PC-3 (cell line): Measurements from ENCODE around the gene PLAGL1. TPM values are rescaled to one million over a fixed set of nuclear protein-coding genes. Genes with fewer than 3 reads are reported as not detected.

Experiments
- ATAC-seq: fragments of 200-7000 bp; cut with Tn5 transposase; 2 replicates; pipeline ENCODE4 v1.9.1; 2020; ENCODE audit warnings: mild to moderate bottlenecking, moderate library complexity
- BruUV-seq: library from RNA; stranded (reverse); fragments of 400-500 nt; replicated peaks from 2 replicates; lab custom pipeline; 2021; lab: Mats Ljungman, UMichigan
- CTCF ChIA-PET: fragments of 300-600 bp; sonication (Branson Sonifier 250); formaldehyde crosslinking; loops from one replicate; lab custom pipeline; 2022; ENCODE audit warnings: antibody characterized with exemption; lab: Charles Lee
- POLR2A ChIA-PET: fragments of 300-600 bp; sonication (Branson Sonifier 250); formaldehyde crosslinking; loops from one replicate; lab custom pipeline; 2022; ENCODE audit warnings: antibody characterized with exemption; ENCODE audit not compliant: unreplicated experiment; lab: Charles Lee
- DNase-seq: peaks from one replicate; pipeline ENCODE4 v3.0.0-alpha.2; 2015
- H2AFZ ChIP-seq: fragments of 300-600 bp; sonication (generic); 2 replicates; pipeline ENCODE4 v1.6.0; 2016; ENCODE audit warnings: antibody characterized with exemption, low read length
- H3F3A ChIP-seq: fragments of 300-600 bp; sonication (generic); one replicate; pipeline ENCODE4 v1.6.0; 2017; ENCODE audit warnings: antibody characterized with exemption, low read length, control low read depth, mild to moderate bottlenecking; ENCODE audit not compliant: unreplicated experiment
- H3K27ac ChIP-seq: fragments of 300-600 bp; sonication (generic); 2 replicates; pipeline ENCODE4 v1.5.1; 2016; ENCODE audit warnings: mild to moderate bottlenecking, low read length
- H3K27me3 ChIP-seq: fragments of 300-600 bp; sonication (generic); 2 replicates; pipeline ENCODE4 v1.6.1; 2016; ENCODE audit warnings: low read length, mixed read lengths
- H3K36me3 ChIP-seq: fragments of 300-600 bp; sonication (generic); 2 replicates; pipeline ENCODE4 v1.6.1; 2016; ENCODE audit warnings: low read depth, mixed run types, low read length, mixed read lengths
- H3K4me1 ChIP-seq: fragments of 300-600 bp; sonication (generic); 2 replicates; pipeline ENCODE4 v1.5.1; 2016; ENCODE audit warnings: low read length; ENCODE audit not compliant: insufficient read depth
- H3K4me2 ChIP-seq: fragments of 300-600 bp; sonication (generic); 2 replicates; pipeline ENCODE4 v1.6.0; 2016; ENCODE audit warnings: low read length
- H3K4me3 ChIP-seq: fragments of 300-600 bp; sonication (generic); 2 replicates; pipeline ENCODE4 v1.5.1; 2016; ENCODE audit warnings: mild to moderate bottlenecking, low read length, mixed read lengths
- H3K79me2 ChIP-seq: fragments of 300-600 bp; sonication (generic); 2 replicates; pipeline ENCODE4 v1.6.1; 2017; ENCODE audit warnings: low read length, mixed read lengths
- H3K9ac ChIP-seq: fragments of 300-600 bp; sonication (generic); 2 replicates; pipeline ENCODE4 v1.6.0; 2016; ENCODE audit warnings: mild to moderate bottlenecking, low read length
- H3K9me2 ChIP-seq: fragments of 300-600 bp; sonication (generic); replicated peaks from 2 replicates; pipeline ENCODE4 v1.6.1; 2016; ENCODE audit warnings: mixed run types, low read length, mixed read lengths
- H3K9me3 ChIP-seq: fragments of 300-600 bp; sonication (generic); 2 replicates; pipeline ENCODE4 v1.6.1; 2016; ENCODE audit warnings: low read length, mixed read lengths
- H4K20me1 ChIP-seq: fragments of 300-600 bp; sonication (generic); 2 replicates; pipeline ENCODE4 v1.6.1; 2016; ENCODE audit warnings: low read length, mixed read lengths
- EZH2 ChIP-seq: fragments of 300-600 bp; sonication (generic); IDR thresholded peaks from one replicate; pipeline ENCODE4 v1.6.1; 2017; ENCODE audit warnings: antibody characterized with exemption, mild to moderate bottlenecking, low read length; ENCODE audit not compliant: unreplicated experiment
- EZH2phosphoT487 ChIP-seq: fragments of 300-600 bp; sonication (generic); IDR thresholded peaks from 2 replicates; pipeline ENCODE4 v1.6.1; 2018; ENCODE audit warnings: mild to moderate bottlenecking, antibody characterized with exemption, low read length, borderline replicate concordance
- intact Hi-C: fragments of 100-400 bp; cut with micrococcal nuclease; formaldehyde crosslinking; loops from 2 replicates; pipeline ENCODE4 v1.9.0; 2023
- total RNA-seq: library from RNA; depleted of rRNA; stranded (reverse); fragments of >200 nt; gene quantifications from 2 replicates; pipeline ENCODE4 v1.2.3, GENCODE V29; 2014
- TF ChIP-seq, protein P1 (sequence below): fragments of 300-600 bp; sonication (generic); conservative IDR thresholded peaks from 2 replicates; pipeline ENCODE4 v1.5.1; 2017; ENCODE audit warnings: antibody characterized with exemption, low read depth, mild to moderate bottlenecking, low read length

PLAGL1 gene
- total RNA-seq, 1 experiment from 2014 or later = 14.4 TPM

DNA sequence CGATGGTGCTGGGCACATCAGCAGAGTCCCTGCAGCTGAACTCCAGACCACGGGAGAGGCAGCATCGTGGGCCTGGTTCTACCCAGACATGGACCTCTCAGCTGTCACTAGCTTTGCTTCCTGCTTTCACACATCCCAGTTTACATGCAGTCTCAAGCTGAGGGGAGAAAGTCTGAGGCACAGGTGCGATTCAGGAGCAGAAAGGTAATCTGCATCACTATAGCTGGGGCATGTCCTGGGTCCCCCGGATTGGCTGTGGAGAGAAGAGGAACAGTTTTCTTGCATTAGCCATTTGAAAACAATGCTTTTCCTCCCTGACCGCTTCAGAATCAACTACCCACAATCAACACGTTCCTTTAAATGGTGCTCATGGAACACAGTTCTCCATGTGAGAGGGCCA is 59.9 kb downstream of the PLAGL1 start:
- no peak overlapping the region for H2AFZ ChIP-seq
- BruUV-seq = no TSS peak
- H3K4me1 ChIP-seq = no peaks in the 10 kb centered on the region

DNA sequence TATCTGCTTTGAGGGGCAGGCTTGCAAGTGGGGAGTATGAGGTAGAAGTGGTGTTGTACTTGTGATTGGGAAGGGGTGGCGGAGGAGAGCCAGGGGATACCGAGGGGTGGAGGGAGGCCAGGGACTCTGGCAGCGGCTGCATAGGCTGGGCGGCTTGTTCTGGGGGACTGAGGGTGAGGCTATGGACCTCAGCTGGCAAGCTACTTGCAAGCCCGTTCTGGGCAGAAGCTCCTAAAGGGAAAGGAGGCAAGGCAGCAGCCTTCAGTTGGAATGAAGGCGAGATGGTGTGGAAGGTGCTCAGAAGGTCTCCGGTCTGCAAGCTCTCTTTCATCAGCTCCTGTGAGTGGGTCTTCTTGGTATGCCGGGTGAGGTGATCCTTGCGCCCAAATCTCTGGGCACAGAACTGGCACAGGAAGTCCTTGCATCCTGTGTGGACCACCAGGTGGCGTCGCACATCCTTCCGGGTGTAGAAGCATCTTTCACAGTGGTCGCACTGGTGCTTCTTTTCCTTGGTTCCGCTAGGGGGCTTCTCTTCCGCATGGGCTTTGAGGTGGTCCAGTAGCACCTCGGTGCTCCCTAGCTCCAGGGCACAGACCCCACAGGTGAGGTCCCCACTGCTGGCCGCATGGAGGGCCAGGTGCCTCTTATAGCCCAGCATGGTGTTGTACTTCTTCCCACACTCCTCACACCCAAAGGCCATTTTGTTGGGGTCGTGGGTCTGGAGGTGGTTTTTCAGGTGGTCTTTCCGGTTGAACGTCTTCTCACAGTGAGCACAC is 66.0 kb downstream of the PLAGL1 start:
- no peaks in the 10 kb centered on the region for H3K9me3 ChIP-seq
- no TSS peak for BruUV-seq
- H3K4me3 ChIP-seq = no peak overlapping the region
- intact Hi-C loops = no loop called here
- no peak overlapping the region for H3K4me2 ChIP-seq
- TF ChIP-seq, protein P1, sequence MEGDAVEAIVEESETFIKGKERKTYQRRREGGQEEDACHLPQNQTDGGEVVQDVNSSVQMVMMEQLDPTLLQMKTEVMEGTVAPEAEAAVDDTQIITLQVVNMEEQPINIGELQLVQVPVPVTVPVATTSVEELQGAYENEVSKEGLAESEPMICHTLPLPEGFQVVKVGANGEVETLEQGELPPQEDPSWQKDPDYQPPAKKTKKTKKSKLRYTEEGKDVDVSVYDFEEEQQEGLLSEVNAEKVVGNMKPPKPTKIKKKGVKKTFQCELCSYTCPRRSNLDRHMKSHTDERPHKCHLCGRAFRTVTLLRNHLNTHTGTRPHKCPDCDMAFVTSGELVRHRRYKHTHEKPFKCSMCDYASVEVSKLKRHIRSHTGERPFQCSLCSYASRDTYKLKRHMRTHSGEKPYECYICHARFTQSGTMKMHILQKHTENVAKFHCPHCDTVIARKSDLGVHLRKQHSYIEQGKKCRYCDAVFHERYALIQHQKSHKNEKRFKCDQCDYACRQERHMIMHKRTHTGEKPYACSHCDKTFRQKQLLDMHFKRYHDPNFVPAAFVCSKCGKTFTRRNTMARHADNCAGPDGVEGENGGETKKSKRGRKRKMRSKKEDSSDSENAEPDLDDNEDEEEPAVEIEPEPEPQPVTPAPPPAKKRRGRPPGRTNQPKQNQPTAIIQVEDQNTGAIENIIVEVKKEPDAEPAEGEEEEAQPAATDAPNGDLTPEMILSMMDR = peak; percentile 74
- TF ChIP-seq EZH2phosphoT487 = no peak
- H2AFZ ChIP-seq = no peak overlapping the region
- no peaks in the 10 kb centered on the region for H3F3A ChIP-seq
- ChIA-PET POLR2A (no interaction called here), CTCF (interaction anchor here (0.6 to 1.0 kb wide), 2 partner anchors 11 to 71 kb away, joined by 4 to 5 read pairs; no protein-coding TSS in a partner anchor)
- H3K36me3 ChIP-seq = peaks cover 3% of the 10 kb centered on the region; the same call in 1 of the 2 replicates
- no peaks in the 10 kb centered on the region for H3K4me1 ChIP-seq
- ATAC-seq (peak; percentile 67), DNase-seq (peak; percentile 64)
- no peaks in the 10 kb centered on the region for H3K27me3 ChIP-seq
- H3K27ac ChIP-seq = no peak overlapping the region
- no peaks in the 10 kb centered on the region for H4K20me1 ChIP-seq
- H3K9me2 ChIP-seq = no peaks in the 10 kb centered on the region
- no peak overlapping the region for H3K9ac ChIP-seq
- no peaks in the 10 kb centered on the region for H3K79me2 ChIP-seq

More for the DNA sequence above, 59.9 kb downstream of the PLAGL1 start:
- DNase-seq = no peak
- H3K9me2 ChIP-seq = no peaks in the 10 kb centered on the region
- CTCF ChIA-PET = no interaction called here
- no peaks in the 10 kb centered on the region for H3K79me2 ChIP-seq
- H3K9me3 ChIP-seq = no peaks in the 10 kb centered on the region
- H3K27me3 ChIP-seq = no peaks in the 10 kb centered on the region
- no peak for TF ChIP-seq EZH2phosphoT487
- no peak for TF ChIP-seq EZH2
- no peaks in the 10 kb centered on the region for H3F3A ChIP-seq
- H3K27ac ChIP-seq = no peak overlapping the region
- POLR2A ChIA-PET = no interaction called here
- H3K9ac ChIP-seq = no peak overlapping the region
- intact Hi-C loops = no loop called here
- H3K36me3 ChIP-seq = no peaks in the 10 kb centered on the region
- no peak overlapping the region for H3K4me3 ChIP-seq
- no peaks in the 10 kb centered on the region for H4K20me1 ChIP-seq
- no peak for ATAC-seq
- no peak overlapping the region for H3K4me2 ChIP-seq

DNA sequence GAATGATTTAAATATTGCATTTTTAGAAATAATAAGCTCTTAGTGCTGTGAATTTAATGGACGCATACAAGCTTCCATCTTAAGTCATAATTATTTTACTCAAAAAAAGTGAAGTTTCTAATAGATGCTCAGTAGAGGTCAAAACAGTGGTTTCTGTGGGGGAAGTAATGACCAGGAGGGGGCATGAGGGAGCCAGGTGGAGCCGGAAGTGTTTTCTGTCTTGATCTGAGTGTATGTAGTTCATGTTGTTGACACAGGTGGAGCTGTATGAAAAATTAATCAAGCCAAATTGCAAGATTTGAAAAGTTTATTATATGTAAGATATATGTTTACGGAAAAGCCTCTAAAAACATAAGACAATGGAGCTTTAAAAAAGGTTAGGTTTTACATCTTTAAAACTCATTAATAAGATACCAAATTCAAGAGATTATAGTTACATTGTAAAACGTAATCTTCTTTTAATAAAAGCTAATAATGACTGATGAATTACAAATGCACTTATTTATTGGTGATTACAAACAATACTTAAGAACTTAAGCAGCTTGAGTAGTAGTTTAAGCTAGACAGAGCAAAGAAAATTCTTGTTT is 68.0 kb downstream of the PLAGL1 start:
- no peaks in the 10 kb centered on the region for H3K9me2 ChIP-seq
- peak; percentile 70 for ATAC-seq
- H3K9me3 ChIP-seq = no peaks in the 10 kb centered on the region
- H3K4me3 ChIP-seq = no peak overlapping the region
- no peak overlapping the region for H3K4me2 ChIP-seq
- no peaks in the 10 kb centered on the region for H4K20me1 ChIP-seq
- H3K79me2 ChIP-seq = no peaks in the 10 kb centered on the region
- H3K27me3 ChIP-seq = no peaks in the 10 kb centered on the region
- no peak overlapping the region for H3K9ac ChIP-seq
- peaks cover 3% of the 10 kb centered on the region; the same call in 1 of the 2 replicates for H3K36me3 ChIP-seq
- H3K4me1 ChIP-seq = no peaks in the 10 kb centered on the region
- TF ChIP-seq, protein P1 = peak; percentile 89
- no peak for TF ChIP-seq EZH2
- peak; percentile 66 for DNase-seq
- BruUV-seq = no TSS peak
- POLR2A ChIA-PET = no interaction called here
- CTCF ChIA-PET = interaction anchor here (0.5 to 1.4 kb wide), 9 partner anchors 9 to 365 kb away, joined by 3 to 12 read pairs (median 4); no protein-coding TSS in a partner anchor
- H3K27ac ChIP-seq = no peak overlapping the region
- H3F3A ChIP-seq = no peaks in the 10 kb centered on the region
- intact Hi-C loops = loop anchor here (1.0 kb wide), 2 partner anchors 73 to 365 kb away; no protein-coding TSS in a partner anchor
- H2AFZ ChIP-seq = no peak overlapping the region
